Calu3 (cell line): Measurements from ENCODE around the gene PLCG2. TPM values are rescaled to one million over a fixed set of nuclear protein-coding genes. Genes with fewer than 3 reads are reported as not detected.

ENCODE experiments used
- BruUV-seq: library from RNA; stranded (reverse); fragments of 400-500 nt; replicated peaks from 2 replicates; lab custom pipeline; 2021; lab: Mats Ljungman, UMichigan
- CTCF ChIA-PET: fragments of 300-600 bp; sonication (Branson Sonifier 250); formaldehyde crosslinking; loops from one replicate; lab custom pipeline; 2022; ENCODE audit warnings: antibody characterized with exemption; lab: Charles Lee
- DNase-seq: peaks from one replicate; pipeline ENCODE4 v3.0.0; 2022
- H3K27ac Mint-ChIP-seq: one replicate; pipeline ENCODE4 v1.8.0; 2022; ENCODE audit warnings: mixed read lengths; ENCODE audit not compliant: unreplicated experiment
- H3K27me3 Mint-ChIP-seq: one replicate; pipeline ENCODE4 v1.8.0; 2022; ENCODE audit warnings: mixed read lengths; ENCODE audit not compliant: unreplicated experiment
- H3K36me3 Mint-ChIP-seq: one replicate; pipeline ENCODE4 v1.8.0; 2022; ENCODE audit warnings: mild to moderate bottlenecking, moderate library complexity, mixed read lengths; ENCODE audit not compliant: insufficient read depth, unreplicated experiment
- H3K4me1 Mint-ChIP-seq: one replicate; pipeline ENCODE4 v1.8.0; 2022; ENCODE audit warnings: mild to moderate bottlenecking, low read depth, mixed read lengths; ENCODE audit not compliant: unreplicated experiment
- H3K4me3 Mint-ChIP-seq: one replicate; pipeline ENCODE4 v1.8.0; 2022; ENCODE audit warnings: mild to moderate bottlenecking, low read depth, moderate library complexity, mixed read lengths; ENCODE audit not compliant: unreplicated experiment
- H3K9me3 Mint-ChIP-seq: one replicate; pipeline ENCODE4 v1.8.0; 2022; ENCODE audit warnings: low read depth, mixed read lengths; ENCODE audit not compliant: unreplicated experiment
- intact Hi-C: fragments of 100-400 bp; cut with micrococcal nuclease; formaldehyde crosslinking; loops from one replicate; pipeline ENCODE4 v1.10.0; 2022; ENCODE audit not compliant: unreplicated experiment
- total RNA-seq: library from RNA; stranded (reverse); gene quantifications from 2 replicates; pipeline ENCODE4 v1.2.3, GENCODE V29; 2022
- TF ChIP-seq, protein P1 (sequence below): fragments of 200-600 bp; IDR thresholded peaks from one replicate; pipeline ENCODE4 v1.8.0; 2022; ENCODE audit warnings: antibody characterized with exemption; ENCODE audit not compliant: unreplicated experiment

PLCG2 gene
- total RNA-seq, 1 experiment from 2014 or later, result 3.4 TPM

DNA sequence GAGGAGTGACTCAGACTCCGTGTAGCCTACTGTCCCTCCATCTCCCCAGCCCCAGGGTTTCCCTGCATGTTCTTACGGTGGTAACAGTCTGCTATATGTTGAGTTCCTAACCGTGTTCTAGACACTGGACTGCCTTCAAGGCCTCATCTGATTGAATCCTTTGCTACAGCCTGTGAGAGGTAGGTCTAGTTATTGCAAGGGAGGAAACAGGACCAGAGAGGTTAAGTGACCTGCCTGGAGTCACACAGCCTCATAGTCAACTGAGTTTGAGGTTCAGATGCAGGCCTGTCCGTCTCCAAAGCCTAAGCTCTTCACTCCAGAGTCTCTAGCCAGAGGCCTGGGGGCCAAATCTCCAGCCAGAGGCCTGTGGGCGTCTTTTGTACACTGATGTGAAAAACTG is 134.1 kb downstream of the PLCG2 start:
- BruUV-seq, result no TSS peak
- DNase-seq, result no peak
- intact Hi-C loops, result no loop called here
- Mint-ChIP-seq H3K4me1 (no peaks in the 10 kb centered on the region), H3K36me3 (no peaks in the 10 kb centered on the region), H3K27ac (no peak overlapping the region), H3K4me3 (no peak overlapping the region), H3K27me3 (peaks cover 60% of the 10 kb centered on the region), H3K9me3 (no peaks in the 10 kb centered on the region)
- TF ChIP-seq, protein P1, sequence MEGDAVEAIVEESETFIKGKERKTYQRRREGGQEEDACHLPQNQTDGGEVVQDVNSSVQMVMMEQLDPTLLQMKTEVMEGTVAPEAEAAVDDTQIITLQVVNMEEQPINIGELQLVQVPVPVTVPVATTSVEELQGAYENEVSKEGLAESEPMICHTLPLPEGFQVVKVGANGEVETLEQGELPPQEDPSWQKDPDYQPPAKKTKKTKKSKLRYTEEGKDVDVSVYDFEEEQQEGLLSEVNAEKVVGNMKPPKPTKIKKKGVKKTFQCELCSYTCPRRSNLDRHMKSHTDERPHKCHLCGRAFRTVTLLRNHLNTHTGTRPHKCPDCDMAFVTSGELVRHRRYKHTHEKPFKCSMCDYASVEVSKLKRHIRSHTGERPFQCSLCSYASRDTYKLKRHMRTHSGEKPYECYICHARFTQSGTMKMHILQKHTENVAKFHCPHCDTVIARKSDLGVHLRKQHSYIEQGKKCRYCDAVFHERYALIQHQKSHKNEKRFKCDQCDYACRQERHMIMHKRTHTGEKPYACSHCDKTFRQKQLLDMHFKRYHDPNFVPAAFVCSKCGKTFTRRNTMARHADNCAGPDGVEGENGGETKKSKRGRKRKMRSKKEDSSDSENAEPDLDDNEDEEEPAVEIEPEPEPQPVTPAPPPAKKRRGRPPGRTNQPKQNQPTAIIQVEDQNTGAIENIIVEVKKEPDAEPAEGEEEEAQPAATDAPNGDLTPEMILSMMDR, result no peak
- CTCF ChIA-PET, result no interaction called here

DNA sequence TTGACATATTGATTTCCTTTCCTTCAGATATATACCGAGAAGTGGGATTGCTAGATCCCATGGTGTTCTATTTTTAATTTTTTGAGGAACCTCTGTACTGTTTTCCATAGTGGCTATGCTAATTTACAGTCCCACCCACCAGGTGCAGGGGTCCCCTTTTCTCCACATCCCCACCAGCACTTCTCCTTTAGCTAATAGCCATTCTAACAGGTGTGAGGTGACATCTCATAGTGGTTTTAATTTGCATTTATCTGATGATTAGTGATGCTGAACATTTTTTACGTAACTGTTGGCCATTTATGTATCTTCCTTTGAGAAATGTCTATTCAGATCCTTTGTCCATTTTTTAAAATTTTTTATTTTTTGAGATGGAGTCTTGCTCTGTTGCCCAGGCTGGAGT is 138.3 kb downstream of the PLCG2 start:
- no peaks in the 10 kb centered on the region for H3K4me1 Mint-ChIP-seq
- no peak overlapping the region for H3K4me3 Mint-ChIP-seq
- intact Hi-C loops, result no loop called here
- no peak overlapping the region for H3K27ac Mint-ChIP-seq
- CTCF ChIA-PET, result no interaction called here
- no peak for DNase-seq
- BruUV-seq, result no TSS peak
- H3K9me3 Mint-ChIP-seq, result no peaks in the 10 kb centered on the region
- TF ChIP-seq, protein P1, result no peak
- H3K27me3 Mint-ChIP-seq, result peaks cover 53% of the 10 kb centered on the region
- no peaks in the 10 kb centered on the region for H3K36me3 Mint-ChIP-seq

DNA sequence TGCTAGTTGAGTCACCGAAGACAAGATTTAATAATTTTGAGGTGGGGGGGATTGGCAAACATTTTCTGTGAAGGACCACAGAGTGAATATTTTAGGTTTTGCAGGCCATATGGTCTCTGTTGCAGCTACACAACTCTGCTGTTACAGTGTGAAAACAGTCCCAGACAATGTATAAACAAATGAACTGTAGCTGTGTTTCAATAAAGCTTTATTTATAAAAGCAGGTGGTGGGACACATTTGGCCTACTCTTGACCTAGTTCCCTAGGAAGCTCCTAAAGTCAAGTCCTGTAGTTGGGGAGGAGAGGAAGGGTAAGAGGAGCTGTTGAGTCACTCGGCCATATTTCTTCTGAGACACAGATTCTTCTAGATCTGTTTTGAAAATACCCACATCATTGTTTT is 139.8 kb downstream of the PLCG2 start:
- intact Hi-C loops, result no loop called here
- H3K27me3 Mint-ChIP-seq, result peaks cover 37% of the 10 kb centered on the region
- no TSS peak for BruUV-seq
- CTCF ChIA-PET, result interaction anchor here (1.2 kb wide), 1 partner anchor 17 kb away, joined by 3 read pairs; no protein-coding TSS in a partner anchor
- H3K4me1 Mint-ChIP-seq, result no peaks in the 10 kb centered on the region
- no peak for DNase-seq
- no peak overlapping the region for H3K4me3 Mint-ChIP-seq
- TF ChIP-seq, protein P1, result no peak
- no peak overlapping the region for H3K27ac Mint-ChIP-seq
- no peaks in the 10 kb centered on the region for H3K9me3 Mint-ChIP-seq
- H3K36me3 Mint-ChIP-seq, result no peaks in the 10 kb centered on the region

DNA sequence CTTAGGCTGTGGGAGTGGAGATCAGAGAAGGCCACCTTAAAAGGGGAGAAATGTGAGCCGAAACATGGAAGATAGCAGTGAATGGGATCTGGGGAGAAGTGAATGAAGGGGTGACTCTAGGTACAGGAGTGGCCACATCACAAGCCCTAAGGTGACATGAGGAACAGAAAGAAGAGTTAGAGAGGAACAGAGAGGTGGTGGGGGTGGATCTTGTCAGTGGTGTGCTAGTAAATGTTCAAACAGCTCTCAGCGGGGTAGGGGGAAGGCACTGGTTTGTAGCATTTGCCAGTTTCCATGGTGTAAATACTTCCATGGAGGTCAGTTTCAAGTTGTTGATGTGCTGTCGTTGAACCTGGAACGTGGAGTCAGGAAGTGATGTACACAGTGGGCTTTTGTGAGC is 141.4 kb downstream of the PLCG2 start:
- no peaks in the 10 kb centered on the region for H3K36me3 Mint-ChIP-seq
- no peaks in the 10 kb centered on the region for H3K9me3 Mint-ChIP-seq
- DNase-seq, result no peak
- no peak overlapping the region for H3K4me3 Mint-ChIP-seq
- H3K4me1 Mint-ChIP-seq, result no peaks in the 10 kb centered on the region
- intact Hi-C loops, result no loop called here
- no peak overlapping the region for H3K27ac Mint-ChIP-seq
- peaks cover 26% of the 10 kb centered on the region for H3K27me3 Mint-ChIP-seq
- TF ChIP-seq, protein P1, result no peak
- CTCF ChIA-PET, result no interaction called here
- no TSS peak for BruUV-seq
